Activated naive CD4-positive, alpha-beta T cell treated with anti-CD3 and anti-CD28 coated beads for 36 hours (primary cell): Measurements from ENCODE around the gene SLC9A9. TPM values are rescaled to one million over a fixed set of nuclear protein-coding genes. Genes with fewer than 3 reads are reported as not detected.
A peak's percentile ranks its signal among the peaks of the same experiment; 100 is the strongest.

ENCODE experiments used
- CTCF ChIA-PET: fragments of 350-600 bp; sonication (Branson Sonifier 250); formaldehyde crosslinking; loops from one replicate; lab custom pipeline; 2021; ENCODE audit warnings: antibody characterized with exemption; lab: Charles Lee
- DNase-seq: peaks from one replicate; pipeline ENCODE4 v3.0.0-alpha.2; 2020
- H3K27ac Mint-ChIP-seq: one replicate; pipeline ENCODE4 v1.8.0; 2021; ENCODE audit warnings: mild to moderate bottlenecking, mixed read lengths
- H3K27me3 Mint-ChIP-seq: one replicate; pipeline ENCODE4 v1.8.0; 2021; ENCODE audit warnings: low read depth, mixed read lengths
- H3K36me3 Mint-ChIP-seq: one replicate; pipeline ENCODE4 v1.8.0; 2021; ENCODE audit warnings: low read depth, mixed read lengths
- H3K4me1 Mint-ChIP-seq: one replicate; pipeline ENCODE4 v1.8.0; 2021; ENCODE audit warnings: low read depth, mixed read lengths
- H3K4me3 Mint-ChIP-seq: one replicate; pipeline ENCODE4 v1.8.0; 2021; ENCODE audit warnings: mild to moderate bottlenecking, moderate library complexity, mixed read lengths
- H3K9me3 Mint-ChIP-seq: one replicate; pipeline ENCODE4 v1.8.0; 2021; ENCODE audit warnings: mixed read lengths
- intact Hi-C: fragments of 100-400 bp; cut with micrococcal nuclease; formaldehyde crosslinking; loops from one replicate; pipeline ENCODE4 v1.15.1; 2023
- total RNA-seq, 2 experiments: library from RNA; stranded (reverse); gene quantifications; one replicate each; pipeline ENCODE4 v1.2.3, GENCODE V29; 2021

The SLC9A9 gene
- total RNA-seq, 2 experiments from 2014 or later = 0.33 to 0.49 TPM

- CTCF ChIA-PET = no interaction called here
- intact Hi-C loops = no loop called here
- H3K36me3 Mint-ChIP-seq = no peaks in the 10 kb centered on the region
- DNase-seq = no peak
- H3K4me1 Mint-ChIP-seq = peaks cover 3% of the 10 kb centered on the region
- H3K4me3 Mint-ChIP-seq = no peak overlapping the region
- no peak overlapping the region for H3K27ac Mint-ChIP-seq
- no peaks in the 10 kb centered on the region for H3K9me3 Mint-ChIP-seq
- H3K27me3 Mint-ChIP-seq = no peaks in the 10 kb centered on the region
Observed at GRCh38 chr3:143771258-143771657, 77.0 kb downstream of the SLC9A9 start.

- no peaks in the 10 kb centered on the region for H3K4me1 Mint-ChIP-seq
- no peak for DNase-seq
- H3K4me3 Mint-ChIP-seq = no peak overlapping the region
- intact Hi-C loops = no loop called here
- H3K36me3 Mint-ChIP-seq = no peaks in the 10 kb centered on the region
- no peak overlapping the region for H3K27ac Mint-ChIP-seq
- no peaks in the 10 kb centered on the region for H3K27me3 Mint-ChIP-seq
- CTCF ChIA-PET = no interaction called here
- H3K9me3 Mint-ChIP-seq = no peaks in the 10 kb centered on the region
Observed at GRCh38 chr3:143770391-143770790, 77.9 kb downstream of the SLC9A9 start.

GRCh38 chr3:143769616-143770015 lies 78.7 kb downstream of the SLC9A9 start:
- H3K27me3 Mint-ChIP-seq = no peaks in the 10 kb centered on the region
- H3K4me3 Mint-ChIP-seq = no peak overlapping the region
- H3K36me3 Mint-ChIP-seq = no peaks in the 10 kb centered on the region
- intact Hi-C loops = no loop called here
- CTCF ChIA-PET = interaction anchor here (0.6 kb wide), 1 partner anchor 491 kb away, joined by 5 read pairs; no protein-coding TSS in a partner anchor
- DNase-seq = no peak
- H3K27ac Mint-ChIP-seq = no peak overlapping the region
- H3K9me3 Mint-ChIP-seq = no peaks in the 10 kb centered on the region
- peaks cover 2% of the 10 kb centered on the region for H3K4me1 Mint-ChIP-seq

- intact Hi-C loops = loop anchor here (5.0 kb wide), 1 partner anchor 418 kb away; no protein-coding TSS in a partner anchor
- Mint-ChIP-seq H3K27ac (no peak overlapping the region), H3K36me3 (peaks cover 3% of the 10 kb centered on the region), H3K27me3 (no peaks in the 10 kb centered on the region), H3K4me3 (no peak overlapping the region), H3K4me1 (peaks cover 15% of the 10 kb centered on the region), H3K9me3 (peaks cover 6% of the 10 kb centered on the region)
- CTCF ChIA-PET = interaction anchor here (1.1 kb wide), 1 partner anchor 37 kb away, joined by 3 read pairs; no protein-coding TSS in a partner anchor
- DNase-seq = no peak
Observed at GRCh38 chr3:143764840-143765239, 83.4 kb downstream of the SLC9A9 start.

GRCh38 chr3:143763564-143764162 lies 84.6 kb downstream of the SLC9A9 start:
- Mint-ChIP-seq H3K27ac (no peak overlapping the region), H3K4me3 (no peak overlapping the region), H3K9me3 (peaks cover 6% of the 10 kb centered on the region), H3K27me3 (no peaks in the 10 kb centered on the region), H3K36me3 (peaks cover 3% of the 10 kb centered on the region), H3K4me1 (peaks cover 21% of the 10 kb centered on the region)
- DNase-seq = no peak
- CTCF ChIA-PET = interaction anchor here (0.6 to 1.1 kb wide), 6 partner anchors 35 to 568 kb away, joined by 3 to 4 read pairs (median 3); no protein-coding TSS in a partner anchor
- intact Hi-C loops = loop anchor here (1.0 to 5.0 kb wide), 5 partner anchors 89 to 643 kb away; no protein-coding TSS in a partner anchor

- Mint-ChIP-seq H3K4me3 (no peak overlapping the region), H3K36me3 (peaks cover 3% of the 10 kb centered on the region), H3K9me3 (peaks cover 6% of the 10 kb centered on the region), H3K4me1 (peaks cover 52% of the 10 kb centered on the region), H3K27ac (no peak overlapping the region), H3K27me3 (no peaks in the 10 kb centered on the region)
- CTCF ChIA-PET = no interaction called here
- intact Hi-C loops = loop anchor here (2.0 kb wide), 1 partner anchor 221 kb away; no protein-coding TSS in a partner anchor
- no peak for DNase-seq
Observed at GRCh38 chr3:143757691-143758090, 90.6 kb downstream of the SLC9A9 start.

- intact Hi-C loops = loop anchor here (2.0 kb wide), 1 partner anchor 219 kb away; no protein-coding TSS in a partner anchor
- Mint-ChIP-seq H3K4me1 (peaks cover 67% of the 10 kb centered on the region), H3K27ac (no peak overlapping the region), H3K4me3 (no peak overlapping the region), H3K9me3 (peaks cover 4% of the 10 kb centered on the region), H3K36me3 (peaks cover 2% of the 10 kb centered on the region), H3K27me3 (no peaks in the 10 kb centered on the region)
- no peak for DNase-seq
- CTCF ChIA-PET = interaction anchor here (0.9 kb wide), 1 partner anchor 10 kb away, joined by 3 read pairs; no protein-coding TSS in a partner anchor
Observed at GRCh38 chr3:143755978-143756377, 92.3 kb downstream of the SLC9A9 start.

- intact Hi-C loops = loop anchor here (5.0 kb wide), 2 partner anchors 307 to 752 kb away; partner anchors contain the start of gene U2SURP
- Mint-ChIP-seq H3K4me3 (no peak overlapping the region), H3K4me1 (peaks cover 65% of the 10 kb centered on the region), H3K9me3 (no peaks in the 10 kb centered on the region), H3K27me3 (no peaks in the 10 kb centered on the region), H3K27ac (no peak overlapping the region), H3K36me3 (no peaks in the 10 kb centered on the region)
- CTCF ChIA-PET = interaction anchor here (1.0 kb wide), 1 partner anchor 10 kb away, joined by 3 read pairs; no protein-coding TSS in a partner anchor
- DNase-seq = no peak
Observed at GRCh38 chr3:143754090-143754489, 94.2 kb downstream of the SLC9A9 start.

GRCh38 chr3:143753456-143753855 lies 94.8 kb downstream of the SLC9A9 start:
- no peaks in the 10 kb centered on the region for H3K9me3 Mint-ChIP-seq
- peaks cover 61% of the 10 kb centered on the region for H3K4me1 Mint-ChIP-seq
- H3K27ac Mint-ChIP-seq = no peak overlapping the region

GRCh38 chr3:143753006-143753405 lies 95.3 kb downstream of the SLC9A9 start:
- no peak overlapping the region for H3K4me3 Mint-ChIP-seq
- peaks cover 58% of the 10 kb centered on the region for H3K4me1 Mint-ChIP-seq
- no peak overlapping the region for H3K27ac Mint-ChIP-seq
- H3K36me3 Mint-ChIP-seq = no peaks in the 10 kb centered on the region
- no peak for DNase-seq
- no peaks in the 10 kb centered on the region for H3K27me3 Mint-ChIP-seq
- intact Hi-C loops = loop anchor here (5.0 kb wide), 2 partner anchors 306 to 751 kb away; partner anchors contain the start of gene U2SURP
- H3K9me3 Mint-ChIP-seq = no peaks in the 10 kb centered on the region
- CTCF ChIA-PET = no interaction called here

More at GRCh38 chr3:143753456-143753855, 94.8 kb downstream of the SLC9A9 start:
- H3K36me3 Mint-ChIP-seq = no peaks in the 10 kb centered on the region
- DNase-seq = no peak
- intact Hi-C loops = loop anchor here (5.0 kb wide), 2 partner anchors 306 to 751 kb away; partner anchors contain the start of gene U2SURP
- H3K4me3 Mint-ChIP-seq = no peak overlapping the region
- H3K27me3 Mint-ChIP-seq = no peaks in the 10 kb centered on the region
- CTCF ChIA-PET = no interaction called here

- Mint-ChIP-seq H3K4me1 (peaks cover 49% of the 10 kb centered on the region), H3K4me3 (peak overlapping the region; percentile 56), H3K27ac (peak overlapping the region; percentile 81), H3K27me3 (no peaks in the 10 kb centered on the region), H3K36me3 (no peaks in the 10 kb centered on the region), H3K9me3 (no peaks in the 10 kb centered on the region)
- DNase-seq = peak; percentile 57
- CTCF ChIA-PET = interaction anchor here (0.6 to 1.8 kb wide), 2 partner anchors 24 to 37 kb away, joined by 3 to 5 read pairs; no protein-coding TSS in a partner anchor
- intact Hi-C loops = loop anchor here (1.0 to 5.0 kb wide), 3 partner anchors 220 to 749 kb away; partner anchors contain the start of genes DIPK2A and U2SURP
Observed at GRCh38 chr3:143751643-143752178, 96.6 kb downstream of the SLC9A9 start.

- intact Hi-C loops = loop anchor here (1.0 to 5.0 kb wide), 3 partner anchors 220 to 749 kb away; partner anchors contain the start of genes DIPK2A and U2SURP
- CTCF ChIA-PET = interaction anchor here (0.6 to 1.8 kb wide), 2 partner anchors 25 to 26 kb away, joined by 5 read pairs; no protein-coding TSS in a partner anchor
- Mint-ChIP-seq H3K9me3 (no peaks in the 10 kb centered on the region), H3K27me3 (no peaks in the 10 kb centered on the region), H3K4me1 (peaks cover 43% of the 10 kb centered on the region), H3K4me3 (no peak overlapping the region), H3K27ac (no peak overlapping the region), H3K36me3 (no peaks in the 10 kb centered on the region)
- DNase-seq = no peak
Observed at GRCh38 chr3:143750841-143751240, 97.4 kb downstream of the SLC9A9 start.
